T-helper 22 cell (primary cell): ENCODE measurements around the gene SALL2.
"Not testable (repeated sequence)": the region's sequence is repeated elsewhere in the genome, so short reads cannot be mapped to it uniquely, and the experiment has no call there.

ENCODE experiments used
- DNase-seq: peaks from one replicate; pipeline ENCODE4 v3.0.0-alpha.2; 2020; ENCODE audit warnings: low read depth

SALL2 gene

GRCh38 chr14:21525962-21526671 is at the start of gene SALL2:
Gene SALL2, minus strand, starts transcription at chr14:21526346. Its CDS starts 219 bp downstream, at chr14:21526127.
- peak; percentile 58 for DNase-seq

GRCh38 chr14:21575661-21576060 is 49.5 kb upstream of the SALL2 start:
- no peak for DNase-seq

- DNase-seq: no peak
These were observed 46.5 kb upstream of the SALL2 start for GRCh38 chr14:21572604-21573003.

GRCh38 chr14:21558703-21559170 is 32.6 kb upstream of the SALL2 start:
- no peak for DNase-seq

- peak; percentile 39 for DNase-seq
These were observed 31.1 kb upstream of the SALL2 start for GRCh38 chr14:21557084-21557901.

GRCh38 chr14:21556378-21557083 is 30.4 kb upstream of the SALL2 start:
- DNase-seq: no peak

GRCh38 chr14:21553266-21553665 is 27.1 kb upstream of the SALL2 start:
- no peak for DNase-seq

GRCh38 chr14:21544588-21544987 is 18.4 kb upstream of the SALL2 start:
- DNase-seq: not testable (repeated sequence)

- DNase-seq: no peak
These were observed 17.8 kb upstream of the SALL2 start for GRCh38 chr14:21543963-21544362.

GRCh38 chr14:21543521-21543960 is 17.4 kb upstream of the SALL2 start:
- no peak for DNase-seq

- DNase-seq: no peak
These were observed 15.4 kb upstream of the SALL2 start for GRCh38 chr14:21541413-21542074.

GRCh38 chr14:21539189-21539940 is 13.2 kb upstream of the SALL2 start:
- DNase-seq: no peak

- DNase-seq: no peak
These were observed 10.9 kb upstream of the SALL2 start for GRCh38 chr14:21537090-21537424.

- DNase-seq: no peak
These were observed 10.4 kb upstream of the SALL2 start for GRCh38 chr14:21536418-21537089.

- DNase-seq: no peak
These were observed 9.6 kb upstream of the SALL2 start for GRCh38 chr14:21535545-21536417.

GRCh38 chr14:21534576-21534975 is 8.4 kb upstream of the SALL2 start:
- DNase-seq: no peak

- no peak for DNase-seq
These were observed 7.1 kb upstream of the SALL2 start for GRCh38 chr14:21533294-21533693.

GRCh38 chr14:21529515-21529914 is 3.4 kb upstream of the SALL2 start:
- DNase-seq: no peak
